ENCODE results near the gene CCL8. TPM values are rescaled to one million over a fixed set of nuclear protein-coding genes. Genes with fewer than 3 reads are reported as not detected.

CCL8 gene
- total RNA-seq, 4 donors from 2014 or later, result 0.26 TPM; not detected in 3

DNA sequence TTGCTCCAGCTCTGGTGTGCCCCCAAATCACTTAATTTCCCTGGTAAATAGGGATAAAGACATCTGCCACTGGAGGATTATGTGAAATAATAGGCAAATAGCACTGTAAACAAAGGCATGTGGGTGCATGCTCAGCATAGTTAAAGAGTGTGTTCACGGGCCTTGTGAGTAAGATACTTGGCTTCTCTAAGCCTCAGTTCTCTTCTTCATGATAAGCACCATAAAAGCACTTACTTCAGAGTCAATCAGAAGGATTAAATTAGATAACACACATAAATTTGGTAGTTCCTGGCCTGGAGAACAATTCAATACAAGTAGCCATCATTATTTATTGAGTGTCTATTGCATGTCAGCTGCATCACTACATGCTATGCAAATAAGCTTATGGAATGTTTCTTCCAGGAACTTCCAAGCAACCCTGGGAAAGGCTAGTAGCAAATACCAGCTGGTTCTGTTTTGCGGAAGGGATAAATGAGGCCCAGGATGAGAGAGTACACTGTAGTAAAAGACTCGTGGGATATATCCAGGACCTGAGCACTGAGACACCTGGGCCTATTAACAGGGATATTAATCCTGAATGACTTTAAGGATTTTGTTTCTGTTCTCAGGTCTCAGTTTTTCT, 19.2 kb upstream of the CCL8 start:
- DNase-seq, result no peak
- peak overlapping the region in 2 of 4 donors; percentile 23 to 65 for H3K27ac ChIP-seq

DNA sequence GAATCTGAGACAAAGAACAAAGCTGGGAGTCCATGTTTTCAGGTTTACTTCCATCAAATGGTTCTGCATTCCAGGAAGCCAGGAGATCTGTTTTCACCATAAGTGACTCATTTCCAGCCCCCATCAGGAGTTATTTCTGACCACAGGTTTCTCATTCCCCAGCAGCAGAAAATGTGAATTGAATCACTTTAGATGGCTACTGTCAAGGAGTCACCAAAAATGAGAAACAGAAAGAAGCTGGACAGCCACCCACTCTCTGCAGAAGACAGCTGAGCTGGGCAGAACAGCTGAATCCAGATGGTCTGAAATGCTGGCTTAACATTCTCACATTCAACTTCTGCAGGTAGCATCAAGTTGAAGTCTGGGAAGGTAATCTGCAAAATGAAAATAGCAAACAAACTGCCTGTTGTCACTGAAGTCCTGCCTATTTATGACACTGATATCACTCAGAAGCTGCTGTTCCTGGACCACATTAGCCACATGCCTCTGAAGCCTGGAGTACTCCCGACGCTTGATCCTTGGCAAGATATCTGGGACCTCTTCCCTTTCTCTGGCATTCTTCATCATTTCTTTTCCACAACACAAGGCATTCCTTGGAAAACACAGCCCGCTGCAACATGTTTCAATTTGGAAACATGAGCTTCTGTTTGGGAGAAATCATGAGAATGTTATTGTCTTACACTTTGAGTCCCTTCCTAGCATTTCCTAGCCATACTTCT, 18.4 kb upstream of the CCL8 start:
- H3K9me3 ChIP-seq, result no peaks in the 10 kb centered on the region
- no peaks in the 10 kb centered on the region for H3K27me3 ChIP-seq
- WGBS, 2 donors, result 43 to 78% methylated on average over 3 of the region's 3 CpGs
- H3K4me1 ChIP-seq, result peaks cover 5 to 28% (median 16%) of the 10 kb centered on the region in 3 donors
- H3K36me3 ChIP-seq, result no peaks in the 10 kb centered on the region
- TF ChIP-seq, protein P1, sequence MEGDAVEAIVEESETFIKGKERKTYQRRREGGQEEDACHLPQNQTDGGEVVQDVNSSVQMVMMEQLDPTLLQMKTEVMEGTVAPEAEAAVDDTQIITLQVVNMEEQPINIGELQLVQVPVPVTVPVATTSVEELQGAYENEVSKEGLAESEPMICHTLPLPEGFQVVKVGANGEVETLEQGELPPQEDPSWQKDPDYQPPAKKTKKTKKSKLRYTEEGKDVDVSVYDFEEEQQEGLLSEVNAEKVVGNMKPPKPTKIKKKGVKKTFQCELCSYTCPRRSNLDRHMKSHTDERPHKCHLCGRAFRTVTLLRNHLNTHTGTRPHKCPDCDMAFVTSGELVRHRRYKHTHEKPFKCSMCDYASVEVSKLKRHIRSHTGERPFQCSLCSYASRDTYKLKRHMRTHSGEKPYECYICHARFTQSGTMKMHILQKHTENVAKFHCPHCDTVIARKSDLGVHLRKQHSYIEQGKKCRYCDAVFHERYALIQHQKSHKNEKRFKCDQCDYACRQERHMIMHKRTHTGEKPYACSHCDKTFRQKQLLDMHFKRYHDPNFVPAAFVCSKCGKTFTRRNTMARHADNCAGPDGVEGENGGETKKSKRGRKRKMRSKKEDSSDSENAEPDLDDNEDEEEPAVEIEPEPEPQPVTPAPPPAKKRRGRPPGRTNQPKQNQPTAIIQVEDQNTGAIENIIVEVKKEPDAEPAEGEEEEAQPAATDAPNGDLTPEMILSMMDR (IDR thresholded peaks at IDR 0.05), result no peak
- TF ChIP-seq POLR2A (IDR thresholded peaks at IDR 0.05), result no peak
- H3K27ac ChIP-seq, result peak overlapping the region in 3 of 4 donors; percentile 2 to 65 (median 23)
- no peak for DNase-seq
- no peak overlapping the region for H3K4me3 ChIP-seq
- intact Hi-C loops (cut with DNase I), result no loop called here

More for the DNA sequence above, 19.2 kb upstream of the CCL8 start:
- peaks cover 5 to 28% (median 16%) of the 10 kb centered on the region in 3 donors for H3K4me1 ChIP-seq
- H3K9me3 ChIP-seq, result no peaks in the 10 kb centered on the region
- WGBS, 2 donors, result 43 to 49% methylated on average over 3 of the region's 3 CpGs
- H3K27me3 ChIP-seq, result no peaks in the 10 kb centered on the region
- TF ChIP-seq POLR2A (IDR thresholded peaks at IDR 0.05), result no peak
- TF ChIP-seq, protein P1 (IDR thresholded peaks at IDR 0.05), result no peak
- no peaks in the 10 kb centered on the region for H3K36me3 ChIP-seq
- H3K4me3 ChIP-seq, result no peak overlapping the region
- intact Hi-C loops (cut with DNase I), result no loop called here

DNA sequence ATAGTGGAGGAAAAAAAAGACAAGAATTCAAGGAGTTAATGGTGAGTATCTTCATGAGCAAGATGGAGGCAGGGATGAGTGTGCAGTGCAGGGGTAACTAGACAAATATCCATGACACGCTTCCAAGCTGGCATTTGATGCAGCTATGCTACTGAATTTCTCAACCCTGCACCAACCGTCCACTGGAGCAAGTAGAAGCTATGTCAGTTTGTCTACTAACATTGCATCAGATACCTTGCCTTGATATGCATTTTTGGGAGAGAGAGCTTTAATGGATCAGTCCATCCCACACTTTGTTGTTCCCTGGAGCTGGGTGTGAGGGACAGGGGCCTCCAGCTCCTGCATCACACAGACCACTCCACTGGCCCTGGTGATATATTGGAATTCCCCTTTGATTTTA, 17.2 kb upstream of the CCL8 start:
- Histone ChIP-seq H3K4me3 (no peak overlapping the region), H3K9me3 (no peaks in the 10 kb centered on the region), H3K27me3 (peaks cover 0 to 5% (median 0%) of the 10 kb centered on the region in 4 donors), H3K4me1 (peaks cover 5 to 36% (median 22%) of the 10 kb centered on the region in 3 donors), H3K27ac (peak overlapping the region in 1 of 4 donors; percentile 9), H3K36me3 (no peaks in the 10 kb centered on the region)
- TF ChIP-seq, protein P1 (IDR thresholded peaks at IDR 0.05), result no peak
- no peak for TF ChIP-seq POLR2A (IDR thresholded peaks at IDR 0.05)
- 72 to 98% methylated on average over 2 of the region's 2 CpGs for WGBS, 2 donors
- DNase-seq, result no peak
- intact Hi-C loops (cut with DNase I), result no loop called here

DNA sequence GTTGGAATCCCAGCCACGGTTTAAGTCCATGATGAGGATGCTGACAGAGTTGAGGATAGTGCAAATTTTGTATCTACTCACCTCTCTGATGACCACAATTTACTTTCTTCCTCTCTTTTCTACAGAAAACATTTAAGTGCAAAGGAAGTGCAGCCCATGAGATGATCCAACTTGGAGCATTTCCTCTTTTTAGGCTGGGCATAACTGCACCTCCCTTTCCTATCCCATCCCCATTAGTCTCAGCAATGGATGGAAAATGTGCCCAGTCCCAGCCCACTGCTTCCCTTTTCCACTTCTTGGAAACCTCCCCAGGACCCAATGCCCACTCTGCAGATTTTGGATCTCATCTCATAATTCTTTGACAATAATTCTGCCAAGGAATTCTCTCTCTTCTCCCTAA, 16.6 kb upstream of the CCL8 start:
- intact Hi-C loops (cut with DNase I), result no loop called here
- Histone ChIP-seq H3K36me3 (no peaks in the 10 kb centered on the region), H3K4me3 (no peak overlapping the region), H3K9me3 (no peaks in the 10 kb centered on the region), H3K4me1 (peaks cover 5 to 42% (median 25%) of the 10 kb centered on the region in 3 donors), H3K27me3 (peaks cover 0 to 10% (median 0%) of the 10 kb centered on the region in 4 donors), H3K27ac (no peak overlapping the region)
- 73 to 85% methylated on average over 1 of the region's 1 CpG for WGBS, 2 donors
- TF ChIP-seq, protein P1 (IDR thresholded peaks at IDR 0.05), result no peak
- TF ChIP-seq POLR2A (IDR thresholded peaks at IDR 0.05), result no peak
- DNase-seq, result no peak

DNA sequence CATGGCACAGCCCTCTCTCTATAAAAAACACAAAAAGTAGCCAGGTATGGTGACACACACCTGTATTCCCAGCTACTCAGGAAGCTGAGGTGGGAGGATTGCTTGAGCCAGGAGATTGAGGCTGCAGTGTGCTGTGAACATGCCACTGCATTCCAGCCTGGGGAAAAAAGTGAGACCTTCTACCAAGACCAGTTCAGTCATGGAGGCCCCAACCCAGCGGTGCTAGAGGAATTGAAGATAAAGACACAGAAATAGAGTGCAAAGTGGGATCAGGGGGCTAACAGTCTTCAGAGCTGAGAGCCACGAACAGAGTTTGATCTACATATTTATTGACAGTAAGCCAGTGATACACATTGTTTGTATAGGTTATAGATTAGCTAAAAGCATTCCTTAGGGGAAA, 15.6 kb upstream of the CCL8 start:
- H3K9me3 ChIP-seq, result no peaks in the 10 kb centered on the region
- H3K36me3 ChIP-seq, result no peaks in the 10 kb centered on the region
- 77 to 79% methylated on average over 2 of the region's 2 CpGs for WGBS, 2 donors
- peaks cover 5 to 44% (median 29%) of the 10 kb centered on the region in 3 donors for H3K4me1 ChIP-seq
- no peak for DNase-seq
- no peak overlapping the region for H3K27ac ChIP-seq
- TF ChIP-seq, protein P1 (IDR thresholded peaks at IDR 0.05), result no peak
- TF ChIP-seq POLR2A (IDR thresholded peaks at IDR 0.05), result no peak
- peaks cover 0 to 10% (median 0%) of the 10 kb centered on the region in 4 donors for H3K27me3 ChIP-seq
- intact Hi-C loops (cut with DNase I), result no loop called here
- no peak overlapping the region for H3K4me3 ChIP-seq
